ENCODE measurements around the gene DDX51.

The DDX51 gene

GRCh38 chr12:132144115-132144809, at the start of gene DDX51, which contains the start of gene NOC4L:
Gene DDX51, minus strand, starts transcription at chr12:132144319. Its CDS starts 23 bp downstream, at chr12:132144296.
Gene NOC4L, plus strand, starts transcription at chr12:132144457. Its CDS starts 32 bp downstream, at chr12:132144489.
- DNase-seq: peak; percentile 96

GRCh38 chr12:132191715-132192553, 47.8 kb upstream of the DDX51 start:
- DNase-seq: no peak

GRCh38 chr12:132190834-132191500, 46.8 kb upstream of the DDX51 start:
- DNase-seq: no peak

- DNase-seq: peak; percentile 13
Measured at GRCh38 chr12:132190012-132190755, 46.1 kb upstream of the DDX51 start.

- peak; percentile 94 for DNase-seq
Measured at GRCh38 chr12:132189378-132190011, 45.4 kb upstream of the DDX51 start.

- DNase-seq: no peak
Measured at GRCh38 chr12:132188916-132189325, 44.8 kb upstream of the DDX51 start.

- DNase-seq: no peak
Measured at GRCh38 chr12:132188451-132188901, 44.4 kb upstream of the DDX51 start.

GRCh38 chr12:132187646-132188450, 43.7 kb upstream of the DDX51 start:
- no peak for DNase-seq

GRCh38 chr12:132186857-132187620, 42.9 kb upstream of the DDX51 start:
- no peak for DNase-seq

GRCh38 chr12:132186208-132186856, 42.2 kb upstream of the DDX51 start:
- DNase-seq: no peak

- DNase-seq: no peak
Measured at GRCh38 chr12:132185705-132186104, 41.6 kb upstream of the DDX51 start.

- no peak for DNase-seq
Measured at GRCh38 chr12:132182711-132183365, 38.7 kb upstream of the DDX51 start.

- DNase-seq: no peak
Measured at GRCh38 chr12:132182206-132182710, 38.1 kb upstream of the DDX51 start.

GRCh38 chr12:132181570-132182200, 37.6 kb upstream of the DDX51 start:
- DNase-seq: no peak

- no peak for DNase-seq
Measured at GRCh38 chr12:132180648-132181546, 36.8 kb upstream of the DDX51 start.

GRCh38 chr12:132179431-132180362, 35.6 kb upstream of the DDX51 start:
- no peak for DNase-seq
